GM19025 (cell line): Measurements from ENCODE around the gene YWHAB.

ENCODE experiments used
- ATAC-seq: cut with Tn5 transposase; IDR thresholded peaks from one replicate; pipeline ENCODE4 v1.9.1; 2021; ENCODE audit warnings: mild to moderate bottlenecking, low read depth, moderate library complexity; ENCODE audit not compliant: unreplicated experiment

The YWHAB gene

DNA sequence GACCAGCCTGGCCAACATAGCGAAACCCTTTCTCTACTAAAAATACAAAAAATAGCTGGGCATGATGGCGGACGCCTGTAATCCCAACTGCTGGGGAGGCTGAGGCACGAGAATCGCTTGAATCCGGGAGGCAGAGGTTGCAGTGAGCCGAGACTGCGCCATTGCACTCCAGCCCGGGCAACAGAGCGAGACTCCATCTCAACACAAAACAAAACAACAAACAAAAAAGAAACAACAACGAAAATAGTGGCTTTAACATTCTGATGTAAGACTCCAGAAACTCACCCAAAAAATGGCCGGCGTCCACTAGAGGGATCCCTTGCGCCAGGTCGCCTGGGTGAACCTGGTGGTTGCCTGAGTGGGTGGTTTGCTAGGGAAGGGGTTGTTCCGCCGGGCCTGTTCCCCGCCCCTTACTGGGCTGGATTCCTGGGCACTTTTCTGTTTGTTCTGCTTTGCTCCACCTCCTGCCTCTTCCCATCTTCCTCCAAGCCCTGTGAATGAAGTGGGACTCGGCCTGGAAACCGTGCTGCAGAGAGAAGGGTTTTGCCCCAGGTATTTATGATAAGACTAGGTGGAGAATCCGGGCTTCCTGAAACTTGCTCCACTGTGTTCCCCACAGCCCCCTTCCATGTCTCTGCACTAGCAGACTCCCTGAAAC is 25.9 kb downstream of the YWHAB start:
- no peak for ATAC-seq

DNA sequence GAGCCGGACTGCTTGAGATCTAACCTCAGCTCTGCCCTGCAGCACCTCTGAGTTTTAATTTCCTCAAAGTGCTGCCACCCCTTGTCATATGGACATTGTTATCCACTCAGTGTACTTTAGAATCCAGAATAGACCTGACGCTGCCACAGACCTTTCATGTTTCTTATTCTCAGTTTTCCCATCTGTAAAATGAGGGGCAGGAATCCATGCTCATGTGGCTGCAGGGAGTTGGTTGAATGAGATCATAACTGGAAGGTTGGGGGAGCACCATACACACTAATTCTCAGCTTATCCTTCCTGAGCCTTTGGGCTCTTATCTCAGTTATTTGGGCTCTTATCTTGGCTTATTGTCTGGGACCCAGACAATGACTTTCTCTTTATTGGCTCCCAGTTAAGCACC is 26.7 kb downstream of the YWHAB start:
- ATAC-seq = no peak

DNA sequence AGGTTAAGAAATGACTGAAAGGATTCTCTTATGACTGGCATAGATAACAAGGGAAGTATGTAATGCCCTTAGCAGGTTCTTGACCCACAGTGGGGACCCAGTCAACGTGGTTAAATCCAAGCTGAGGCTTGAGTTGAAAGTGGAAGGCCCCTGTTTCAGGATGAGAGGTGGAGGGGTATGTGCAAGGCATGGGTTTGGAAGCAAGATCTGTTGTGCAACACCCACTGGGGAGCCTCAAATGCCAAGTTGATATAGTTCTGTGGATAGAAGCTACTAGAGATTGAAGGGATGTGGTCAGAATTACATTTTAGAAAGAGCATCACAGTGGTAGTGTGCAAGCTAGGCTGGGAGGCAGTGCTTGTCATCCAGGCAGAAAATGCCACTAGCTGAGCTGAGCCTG is 29.4 kb downstream of the YWHAB start:
- no peak for ATAC-seq

DNA sequence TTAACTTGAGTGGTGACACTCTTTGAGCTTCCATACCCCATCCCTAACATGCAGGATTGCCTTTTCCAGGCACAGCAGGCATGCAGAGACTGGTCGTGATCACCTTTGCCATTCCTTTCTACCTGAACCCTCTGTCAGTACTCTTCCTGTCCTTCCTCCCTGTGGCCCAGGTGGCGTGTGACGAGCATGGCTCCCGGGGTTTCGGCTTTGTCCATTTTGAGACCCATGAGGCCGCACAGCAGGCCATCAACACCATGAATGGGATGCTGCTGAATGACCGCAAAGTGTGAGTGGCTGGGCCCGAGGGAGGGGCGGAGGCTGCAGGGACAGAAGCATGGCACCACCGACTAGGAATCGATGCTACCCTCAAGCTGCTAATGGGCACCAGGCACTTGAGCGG is 31.1 kb downstream of the YWHAB start:
- no peak for ATAC-seq

DNA sequence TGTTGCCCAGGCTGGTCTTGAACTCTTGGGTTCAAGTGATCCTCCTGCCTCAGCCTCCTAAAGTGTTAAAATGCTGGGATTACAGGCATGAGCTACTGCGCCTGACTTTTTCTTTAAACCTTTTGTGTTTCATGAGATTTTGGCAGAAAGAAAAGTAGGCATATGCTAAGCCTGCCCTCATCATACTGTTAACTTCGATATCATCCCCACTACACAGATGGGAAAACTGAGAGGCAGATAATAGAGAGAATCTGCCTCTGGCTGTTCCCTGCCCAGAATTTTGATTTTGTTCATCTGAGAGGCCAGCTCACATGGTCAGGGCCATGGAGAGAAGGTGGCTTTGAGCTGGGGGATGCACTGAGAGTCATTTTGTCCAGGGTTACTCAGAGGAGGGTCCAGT is 31.9 kb downstream of the YWHAB start:
- ATAC-seq = no peak

GRCh38 chr20:44918342-44918741 is 32.8 kb downstream of the YWHAB start:
- no peak for ATAC-seq

DNA sequence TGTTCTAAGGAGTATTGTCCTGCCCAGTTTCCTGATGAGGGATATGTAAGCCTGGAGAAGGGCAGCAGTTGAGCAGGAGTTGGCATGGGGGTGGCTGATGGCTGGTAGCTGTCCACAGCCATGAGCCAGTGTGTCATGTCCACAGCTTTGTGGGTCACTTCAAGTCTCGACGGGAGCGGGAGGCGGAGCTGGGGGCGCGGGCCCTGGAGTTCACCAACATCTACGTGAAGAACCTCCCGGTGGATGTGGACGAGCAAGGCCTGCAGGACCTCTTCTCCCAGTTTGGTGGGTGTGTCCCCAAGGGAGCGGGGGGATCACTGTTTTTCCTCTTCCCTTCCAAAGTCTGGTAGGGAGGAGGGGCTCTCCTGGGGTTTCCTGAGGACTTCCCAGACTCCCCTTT is 33.3 kb downstream of the YWHAB start:
- no peak for ATAC-seq

DNA sequence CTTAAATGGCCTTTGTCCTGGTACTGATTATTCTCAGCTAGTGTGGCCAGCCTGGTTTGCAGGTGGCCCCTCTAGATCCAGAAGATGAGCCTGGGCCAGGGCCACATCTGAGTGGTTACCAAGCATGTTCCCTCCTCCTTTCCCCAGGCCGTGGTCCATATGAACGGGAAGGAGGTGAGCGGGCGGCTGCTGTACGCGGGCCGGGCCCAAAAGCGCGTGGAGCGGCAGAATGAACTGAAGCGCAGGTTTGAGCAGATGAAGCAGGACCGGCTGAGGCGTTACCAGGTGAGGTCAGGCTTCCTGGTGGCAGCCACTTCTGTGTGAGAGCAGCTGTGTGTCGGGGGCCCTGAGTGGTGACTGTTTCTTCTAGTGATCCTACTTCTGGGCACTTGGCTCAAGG is 35.9 kb downstream of the YWHAB start:
- ATAC-seq = no peak

GRCh38 chr20:44924541-44924940 is 39.0 kb downstream of the YWHAB start:
- no peak for ATAC-seq

- no peak for ATAC-seq
Measured at GRCh38 chr20:44928595-44928994, 43.1 kb downstream of the YWHAB start.

DNA sequence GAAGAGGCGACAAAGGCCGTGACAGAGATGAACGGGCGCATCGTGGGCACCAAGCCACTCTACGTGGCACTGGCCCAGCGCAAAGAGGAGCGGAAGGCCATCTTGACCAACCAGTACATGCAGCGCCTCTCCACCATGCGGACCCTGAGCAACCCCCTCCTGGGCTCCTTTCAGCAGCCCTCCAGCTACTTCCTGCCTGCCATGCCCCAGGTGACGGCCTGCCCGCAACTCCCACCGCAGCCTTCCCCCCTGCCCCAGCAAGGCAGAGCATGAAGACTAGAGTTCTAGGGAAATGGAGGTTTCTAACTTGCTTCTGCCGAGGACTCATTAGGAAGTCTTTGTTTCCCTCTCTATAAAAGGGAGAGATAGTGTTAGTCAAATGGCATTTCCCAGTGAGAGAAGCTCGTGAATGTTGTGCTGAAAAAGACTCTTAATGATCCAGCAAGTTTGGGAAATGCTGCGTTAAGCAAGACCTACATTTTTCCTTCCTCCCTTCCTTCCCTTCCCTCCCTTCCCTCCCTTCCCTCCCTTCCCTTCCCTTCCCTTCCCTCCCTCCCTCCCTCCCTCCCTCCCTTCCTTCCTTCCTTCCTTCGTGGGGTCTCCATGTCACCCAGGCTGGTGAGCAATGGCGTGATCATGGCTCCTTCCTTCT is 45.1 kb downstream of the YWHAB start:
- ATAC-seq = no peak

DNA sequence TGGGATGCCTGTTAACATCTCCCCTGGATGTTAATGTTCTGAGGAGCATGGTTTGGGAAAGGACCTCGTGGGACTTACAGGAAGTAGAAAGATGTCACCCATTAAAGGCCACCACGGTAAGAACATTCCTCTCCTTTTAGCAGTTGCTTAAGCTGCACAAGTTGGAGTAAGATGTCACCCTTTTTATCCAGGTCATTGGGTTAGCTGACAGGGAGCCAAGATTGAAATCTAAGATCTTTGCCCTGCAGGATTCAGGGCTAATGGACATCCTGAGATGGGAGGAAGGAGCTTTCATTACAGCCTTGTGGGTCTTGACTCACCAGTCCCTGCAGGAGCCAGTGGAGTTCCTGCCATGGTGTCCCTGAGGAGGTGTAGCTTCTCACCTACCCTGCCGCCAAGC is 46.4 kb downstream of the YWHAB start:
- no peak for ATAC-seq

GRCh38 chr20:44932916-44933315 is 47.4 kb downstream of the YWHAB start:
- ATAC-seq = no peak

DNA sequence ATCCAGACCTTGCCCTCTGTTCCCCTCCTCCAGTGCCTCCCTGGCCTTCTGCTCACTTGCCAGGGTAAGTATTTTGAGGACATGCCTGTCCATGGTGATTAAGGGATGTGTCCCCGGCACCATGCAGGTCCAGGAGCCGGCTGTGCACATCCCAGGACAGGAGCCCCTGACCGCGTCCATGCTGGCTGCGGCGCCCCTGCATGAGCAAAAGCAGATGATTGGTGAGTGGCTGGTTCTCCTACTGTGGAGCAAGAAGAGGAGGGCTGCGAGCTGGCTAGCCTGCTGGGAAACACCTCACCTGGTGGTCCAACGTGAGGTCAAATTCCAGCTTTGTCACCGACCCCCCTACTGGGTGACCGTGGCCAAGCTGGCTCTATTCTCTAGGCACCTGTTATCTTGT is 51.0 kb downstream of the YWHAB start:
- ATAC-seq = no peak

GRCh38 chr20:44938637-44939036 is 53.1 kb downstream of the YWHAB start:
- no peak for ATAC-seq

DNA sequence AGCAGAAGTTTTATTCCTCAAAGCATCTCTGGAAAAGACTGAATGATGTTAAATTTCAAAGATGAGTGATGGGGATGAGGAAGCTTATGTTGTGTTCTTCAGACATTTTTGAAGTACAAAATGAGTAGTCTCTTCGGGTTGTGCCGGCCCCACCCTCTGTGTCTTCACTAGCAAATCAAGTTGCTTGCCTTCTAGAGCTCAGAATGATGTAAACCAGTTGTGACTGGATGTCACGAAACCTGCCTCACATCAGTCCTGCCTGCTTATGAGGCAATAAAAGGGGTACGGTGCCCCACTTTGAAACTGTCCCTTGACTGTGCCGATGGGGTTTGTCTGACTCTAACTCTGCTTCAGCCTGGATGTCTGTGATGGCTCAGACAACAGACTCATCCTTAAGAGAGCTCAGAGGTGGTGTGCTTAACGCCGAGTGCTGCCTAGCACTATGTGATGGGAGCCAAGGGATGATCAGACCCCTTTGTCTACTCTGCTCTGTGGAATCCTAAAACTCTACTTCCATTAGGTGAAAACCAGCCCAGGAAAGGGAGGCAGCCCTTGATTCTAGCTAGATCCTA is 55.7 kb downstream of the YWHAB start:
- ATAC-seq = no peak

DNA sequence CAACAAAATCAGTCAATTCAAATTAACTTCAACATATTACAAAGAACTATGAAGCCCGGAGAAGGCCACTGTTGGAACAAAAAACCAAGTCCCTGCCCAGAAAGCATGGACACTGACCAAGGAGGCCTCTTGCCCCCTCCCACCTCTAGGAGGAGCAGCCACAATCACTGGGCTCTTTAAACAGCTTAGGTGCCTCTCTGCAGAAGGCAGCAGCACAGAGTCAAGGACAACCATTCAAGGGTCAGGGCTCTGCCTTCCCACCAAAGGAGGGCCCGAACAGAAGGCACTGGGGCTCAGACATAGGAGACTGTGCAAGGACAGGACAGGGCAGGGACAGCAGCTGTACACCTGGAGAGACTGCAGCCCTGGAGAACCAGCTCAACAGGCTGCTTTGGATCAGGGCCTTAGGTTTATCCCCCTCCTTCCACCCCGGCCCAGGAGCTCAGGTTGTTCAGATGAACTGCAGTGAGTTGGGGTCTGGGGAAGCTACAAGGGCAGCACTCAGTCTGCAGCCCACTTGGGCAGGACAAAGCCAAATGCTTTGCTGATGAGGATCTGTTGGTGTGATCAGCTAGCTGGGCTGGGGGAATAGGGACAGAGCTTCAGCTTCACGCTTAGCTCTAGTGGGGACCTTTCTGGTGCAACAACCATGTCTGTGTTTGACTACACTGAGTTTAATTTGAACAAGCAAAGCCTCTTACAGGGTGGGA is 56.9 kb downstream of the YWHAB start:
- no peak for ATAC-seq

DNA sequence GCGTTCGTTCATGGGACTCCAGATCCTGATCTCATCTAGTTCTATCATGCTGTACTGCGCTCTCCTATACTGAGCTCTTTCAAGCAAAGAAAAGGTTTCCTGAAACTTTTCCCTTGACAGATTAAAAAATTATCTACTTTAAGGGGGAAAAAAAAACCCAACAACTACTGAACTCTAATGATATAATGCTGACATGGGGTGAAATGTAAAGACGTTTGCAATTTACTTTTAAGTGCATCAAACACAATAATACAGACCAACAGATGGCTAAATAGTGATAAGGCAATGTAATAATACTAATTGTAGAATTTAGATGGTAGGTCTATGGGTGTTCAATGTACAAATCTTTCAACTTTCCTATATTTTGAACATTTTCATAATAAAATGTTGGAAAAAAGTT is 58.3 kb downstream of the YWHAB start:
- no peak for ATAC-seq

- ATAC-seq = no peak
Measured at GRCh38 chr20:44945261-44945660, 59.8 kb downstream of the YWHAB start.

DNA sequence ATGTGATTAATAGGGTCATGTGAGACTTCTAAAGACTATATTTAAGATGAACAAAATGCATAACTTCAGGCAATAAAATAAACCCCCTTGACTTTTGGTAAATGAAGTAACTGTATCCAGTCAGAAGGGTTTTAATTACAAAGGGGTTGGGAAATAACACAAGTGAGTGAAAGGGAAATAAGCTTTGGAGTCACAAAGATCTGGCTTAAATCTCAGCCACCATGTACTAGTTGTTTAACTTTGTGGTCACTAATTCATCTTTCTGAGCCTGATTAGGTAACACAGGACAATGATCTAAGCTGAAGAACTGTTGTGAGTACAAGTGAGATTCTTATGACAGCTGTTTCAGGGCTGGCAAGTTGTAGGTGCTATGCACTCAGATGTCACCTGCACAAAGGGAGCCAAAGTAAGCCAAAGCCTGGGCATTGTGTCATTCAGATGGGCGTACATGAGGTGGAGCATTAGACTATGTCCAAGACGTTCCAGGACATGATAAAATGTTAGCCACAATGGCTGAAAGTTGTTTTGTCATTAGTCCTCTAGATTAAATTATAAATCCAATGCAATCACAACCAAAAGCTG is 60.9 kb downstream of the YWHAB start:
- ATAC-seq = no peak

DNA sequence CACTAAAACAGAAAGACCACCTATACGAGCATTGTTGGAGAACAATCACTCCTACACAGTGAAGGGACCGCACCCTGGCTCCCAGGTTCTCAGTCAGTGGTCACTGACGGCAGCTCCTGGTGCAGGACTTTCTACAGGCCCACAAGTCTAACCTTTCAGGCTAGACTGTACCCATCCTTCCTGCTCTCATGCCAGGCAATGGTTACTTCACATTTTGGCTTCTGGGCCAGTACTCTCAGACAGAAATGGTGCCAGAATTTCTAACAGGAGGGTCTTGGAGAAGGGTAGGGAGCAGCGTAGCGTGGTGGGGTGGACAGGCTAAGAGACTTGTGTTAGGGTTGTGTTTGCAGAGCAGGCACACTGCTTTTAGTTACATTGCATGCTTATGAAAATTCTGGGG is 62.6 kb downstream of the YWHAB start:
- ATAC-seq = no peak
